ENCODE data around the gene PANK1. TPM values are rescaled to one million over a fixed set of nuclear protein-coding genes. Genes with fewer than 3 reads are reported as not detected.

Gene PANK1
- total RNA-seq, 1 experiment from 2014 or later = 19.2 TPM

DNA sequence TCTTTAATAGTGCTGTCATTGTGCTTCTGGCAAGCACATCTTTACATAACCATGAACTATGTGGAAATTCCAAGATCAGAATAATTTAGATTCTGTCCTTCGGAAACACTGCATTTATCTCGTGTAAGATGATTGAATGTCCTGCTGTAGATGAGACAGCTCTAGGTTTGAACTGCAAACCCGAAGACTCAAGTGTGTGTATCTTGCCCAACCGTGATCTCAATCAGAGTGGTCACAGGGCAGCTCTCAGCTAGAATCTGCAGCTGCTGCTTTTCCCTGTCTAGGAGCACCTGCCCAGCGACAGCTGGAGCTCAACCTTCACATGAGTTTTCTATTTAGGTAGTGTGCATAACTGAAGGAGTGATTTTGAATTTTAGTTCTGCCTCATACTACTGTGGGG, 38.8 kb upstream of the PANK1 start:
- TF ChIP-seq CTCF (conservative IDR thresholded peaks at IDR 0.05; ENCODE audit: low read depth, low read length) = no peak
- no peak for TF ChIP-seq EZH2 (IDR thresholded peaks at IDR 0.05; ENCODE audit: borderline replicate concordance, low read depth, low read length, poor library complexity, severe bottlenecking)
- Histone ChIP-seq H3K4me1 (ENCODE audit: insufficient read depth, low read length, poor library complexity, severe bottlenecking) (no peaks in the 10 kb centered on the region), H3K27me3 (replicated peaks; ENCODE audit: insufficient read depth, low read depth, low read length, poor library complexity) (no peaks in the 10 kb centered on the region), H3K27ac (ENCODE audit: low read depth, low read length, poor library complexity, severe bottlenecking) (no peak overlapping the region), H3K4me3 (ENCODE audit: low read depth, low read length, poor library complexity, severe bottlenecking) (no peak overlapping the region), H3K36me3 (ENCODE audit: insufficient read depth, low read length, poor library complexity, severe bottlenecking) (no peaks in the 10 kb centered on the region), H3K9me3 (ENCODE audit: low read depth, low read length, poor library complexity, severe bottlenecking) (no peaks in the 10 kb centered on the region)
- CTCF ChIA-PET = interaction anchor here (0.6 kb wide), 1 partner anchor 77 kb away, joined by 3 read pairs; no protein-coding TSS in a partner anchor
- no peak for DNase-seq (ENCODE audit: low spot score)
- BruUV-seq (replicated peaks) = no TSS peak
- POLR2A ChIA-PET (ENCODE audit: low non-redundant PET) = interaction anchor here (0.5 to 0.7 kb wide), 2 partner anchors 8 to 1875 kb away, joined by 3 to 13 read pairs; no protein-coding TSS in a partner anchor
- intact Hi-C loops (cut with micrococcal nuclease; ENCODE audit: unreplicated experiment) = no loop called here

GRCh38 chr10:89679986-89680385, 34.9 kb upstream of the PANK1 start:
- H3K27me3 ChIP-seq (replicated peaks; ENCODE audit: insufficient read depth, low read depth, low read length, poor library complexity) = no peaks in the 10 kb centered on the region
- H3K27ac ChIP-seq (ENCODE audit: low read depth, low read length, poor library complexity, severe bottlenecking) = no peak overlapping the region
- no peak for TF ChIP-seq CTCF (conservative IDR thresholded peaks at IDR 0.05; ENCODE audit: low read depth, low read length)
- no peak for TF ChIP-seq EZH2 (IDR thresholded peaks at IDR 0.05; ENCODE audit: borderline replicate concordance, low read depth, low read length, poor library complexity, severe bottlenecking)
- no peaks in the 10 kb centered on the region for H3K36me3 ChIP-seq (ENCODE audit: insufficient read depth, low read length, poor library complexity, severe bottlenecking)
- DNase-seq (ENCODE audit: low spot score) = no peak
- no peak overlapping the region for H3K4me3 ChIP-seq (ENCODE audit: low read depth, low read length, poor library complexity, severe bottlenecking)
- POLR2A ChIA-PET (ENCODE audit: low non-redundant PET) = no interaction called here
- BruUV-seq (replicated peaks) = no TSS peak
- H3K9me3 ChIP-seq (ENCODE audit: low read depth, low read length, poor library complexity, severe bottlenecking) = no peaks in the 10 kb centered on the region
- H3K4me1 ChIP-seq (ENCODE audit: insufficient read depth, low read length, poor library complexity, severe bottlenecking) = no peaks in the 10 kb centered on the region
- intact Hi-C loops (cut with micrococcal nuclease; ENCODE audit: unreplicated experiment) = no loop called here
- CTCF ChIA-PET = no interaction called here

- no TSS peak for BruUV-seq (replicated peaks)
- ChIA-PET POLR2A (ENCODE audit: low non-redundant PET) (no interaction called here), CTCF (no interaction called here)
- no peaks in the 10 kb centered on the region for H3K36me3 ChIP-seq (ENCODE audit: insufficient read depth, low read length, poor library complexity, severe bottlenecking)
- DNase-seq (ENCODE audit: low spot score) = no peak
- no peaks in the 10 kb centered on the region for H3K9me3 ChIP-seq (ENCODE audit: low read depth, low read length, poor library complexity, severe bottlenecking)
- H3K27me3 ChIP-seq (replicated peaks; ENCODE audit: insufficient read depth, low read depth, low read length, poor library complexity) = no peaks in the 10 kb centered on the region
- H3K4me1 ChIP-seq (ENCODE audit: insufficient read depth, low read length, poor library complexity, severe bottlenecking) = no peaks in the 10 kb centered on the region
- no peak overlapping the region for H3K27ac ChIP-seq (ENCODE audit: low read depth, low read length, poor library complexity, severe bottlenecking)
- no peak overlapping the region for H3K4me3 ChIP-seq (ENCODE audit: low read depth, low read length, poor library complexity, severe bottlenecking)
- intact Hi-C loops (cut with micrococcal nuclease; ENCODE audit: unreplicated experiment) = no loop called here
- TF ChIP-seq CTCF (conservative IDR thresholded peaks at IDR 0.05; ENCODE audit: low read depth, low read length) = no peak
- TF ChIP-seq EZH2 (IDR thresholded peaks at IDR 0.05; ENCODE audit: borderline replicate concordance, low read depth, low read length, poor library complexity, severe bottlenecking) = no peak
These were observed 32.3 kb upstream of the PANK1 start for GRCh38 chr10:89677341-89677740.

Measured in A673 (cell line).